Measurements from ENCODE around the gene CEMP1.

CEMP1 gene

DNA sequence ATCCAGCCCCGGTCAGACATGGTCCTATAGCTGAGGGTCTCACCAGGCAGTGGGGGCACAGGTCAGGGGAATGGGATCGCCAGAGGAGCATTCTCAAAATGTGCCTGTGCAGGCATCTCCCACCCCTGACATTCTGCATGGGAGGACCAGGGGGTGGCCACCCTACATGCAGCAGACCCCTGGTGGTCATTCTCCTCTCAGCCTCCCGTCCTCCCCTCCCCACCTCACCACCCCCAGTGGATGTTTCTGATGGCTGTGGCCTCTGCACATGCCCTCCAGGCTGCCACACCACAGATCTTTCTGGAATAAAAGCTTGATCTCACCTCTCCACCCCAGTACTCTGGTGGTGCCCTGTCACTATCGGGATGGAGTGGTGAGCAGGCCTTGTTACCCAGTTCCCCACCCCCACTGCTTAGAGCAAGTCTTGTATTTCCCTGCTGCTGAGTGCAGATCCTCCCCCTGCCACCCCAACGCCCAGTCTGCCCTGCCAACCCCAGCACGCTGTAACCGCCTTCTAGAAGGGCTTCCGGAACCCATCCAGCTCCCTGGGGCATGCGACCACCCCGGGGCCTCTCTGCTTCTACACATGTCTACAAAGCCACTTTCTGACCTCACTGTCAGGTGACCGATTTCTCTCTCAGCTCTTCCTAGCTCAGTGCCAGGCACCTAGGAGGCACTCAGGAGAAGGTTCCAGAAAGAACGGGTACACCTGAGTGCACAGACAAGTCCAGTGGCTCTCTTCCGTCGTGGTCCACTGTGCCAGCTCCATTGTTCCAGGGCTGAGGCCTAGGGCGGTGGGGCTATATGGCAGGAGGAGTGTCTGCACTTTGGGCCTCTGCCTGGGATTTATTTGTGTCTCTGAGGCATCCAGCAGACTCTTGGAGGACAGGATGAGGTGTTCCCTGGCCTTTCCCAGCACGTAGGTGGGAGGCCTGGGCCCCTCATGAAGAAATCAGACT, 47.0 kb downstream of the CEMP1 start:
- no peak for DNase-seq

GRCh38 chr16:2482708-2483534, 48.3 kb downstream of the CEMP1 start:
- peak; percentile 55 to 73 (median 67) for DNase-seq

DNA sequence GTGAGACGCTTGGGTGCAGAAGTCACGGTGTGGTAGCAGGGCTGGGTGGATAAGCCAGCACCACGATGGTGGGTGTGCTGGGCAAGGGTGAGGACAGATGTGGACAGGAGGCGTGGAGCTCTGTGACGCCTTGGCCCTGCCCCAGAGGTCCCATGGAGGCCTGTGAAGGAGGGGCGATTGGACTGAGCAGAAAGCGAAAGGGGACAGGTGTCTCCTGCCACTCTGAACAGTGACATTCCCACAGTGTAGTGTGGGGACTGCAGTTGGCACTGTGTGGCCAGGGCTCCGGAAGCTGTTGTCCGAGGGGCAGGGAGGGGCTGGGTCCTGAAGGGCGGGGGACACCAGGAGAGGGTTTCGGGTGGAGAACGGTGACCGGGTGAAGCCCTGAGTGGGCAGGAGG, 49.0 kb downstream of the CEMP1 start:
- DNase-seq, result no peak

DNA sequence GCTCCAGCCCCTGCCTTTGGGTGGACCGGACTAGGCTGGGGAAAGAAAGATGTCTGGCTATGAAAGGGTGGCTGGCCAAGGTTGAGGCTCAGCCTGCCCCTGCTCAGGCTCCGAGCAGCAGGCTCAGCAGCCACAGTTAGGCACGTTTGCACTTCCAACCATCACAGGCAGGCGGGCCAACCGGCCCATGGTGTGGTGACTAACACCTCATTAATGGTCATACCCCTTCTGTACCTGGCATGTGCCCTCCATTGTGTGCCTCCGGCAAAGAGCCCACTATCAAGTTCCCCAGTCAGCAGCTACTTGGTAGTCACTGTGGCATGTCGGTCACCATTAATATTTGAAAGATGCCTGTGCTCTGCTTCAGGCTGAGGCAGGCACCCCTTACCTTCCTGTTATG, 49.5 kb downstream of the CEMP1 start:
- DNase-seq, result no peak

DNA sequence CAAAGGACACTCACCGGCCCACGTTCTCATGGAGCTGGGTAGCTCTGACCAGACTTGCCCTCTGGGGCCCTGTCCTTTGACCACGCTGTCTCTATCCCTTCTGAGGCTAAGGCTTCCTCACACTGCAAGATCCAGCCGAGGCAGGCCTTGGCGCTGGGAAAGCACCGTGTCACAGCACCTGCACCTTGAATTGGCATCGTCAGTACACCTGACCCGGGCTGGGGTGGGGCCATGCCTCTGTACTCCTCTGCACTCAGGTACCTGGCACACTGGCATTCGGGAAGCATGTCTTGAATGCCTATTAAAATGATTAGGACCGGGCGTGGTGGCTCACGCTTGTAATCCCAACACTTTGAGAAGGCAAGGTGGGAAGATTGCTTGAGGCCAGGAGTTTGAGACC, 50.3 kb downstream of the CEMP1 start:
- no peak for DNase-seq
